Glomerular endothelial cell (primary cell): Measurements from ENCODE around the gene CELSR3. TPM values are rescaled to one million over a fixed set of nuclear protein-coding genes. Genes with fewer than 3 reads are reported as not detected.

Source experiments
- DNase-seq: peaks from one replicate; pipeline ENCODE4 v3.0.0-alpha.2; 2011; ENCODE audit warnings: low read depth, low spot score; ENCODE audit errors: extremely low read depth
- total RNA-seq: library from RNA; depleted of rRNA; stranded (reverse); fragments of >200 nt; gene quantifications from 2 replicates; pipeline ENCODE4 v1.2.3, GENCODE V29; 2015

The CELSR3 gene, protein sequence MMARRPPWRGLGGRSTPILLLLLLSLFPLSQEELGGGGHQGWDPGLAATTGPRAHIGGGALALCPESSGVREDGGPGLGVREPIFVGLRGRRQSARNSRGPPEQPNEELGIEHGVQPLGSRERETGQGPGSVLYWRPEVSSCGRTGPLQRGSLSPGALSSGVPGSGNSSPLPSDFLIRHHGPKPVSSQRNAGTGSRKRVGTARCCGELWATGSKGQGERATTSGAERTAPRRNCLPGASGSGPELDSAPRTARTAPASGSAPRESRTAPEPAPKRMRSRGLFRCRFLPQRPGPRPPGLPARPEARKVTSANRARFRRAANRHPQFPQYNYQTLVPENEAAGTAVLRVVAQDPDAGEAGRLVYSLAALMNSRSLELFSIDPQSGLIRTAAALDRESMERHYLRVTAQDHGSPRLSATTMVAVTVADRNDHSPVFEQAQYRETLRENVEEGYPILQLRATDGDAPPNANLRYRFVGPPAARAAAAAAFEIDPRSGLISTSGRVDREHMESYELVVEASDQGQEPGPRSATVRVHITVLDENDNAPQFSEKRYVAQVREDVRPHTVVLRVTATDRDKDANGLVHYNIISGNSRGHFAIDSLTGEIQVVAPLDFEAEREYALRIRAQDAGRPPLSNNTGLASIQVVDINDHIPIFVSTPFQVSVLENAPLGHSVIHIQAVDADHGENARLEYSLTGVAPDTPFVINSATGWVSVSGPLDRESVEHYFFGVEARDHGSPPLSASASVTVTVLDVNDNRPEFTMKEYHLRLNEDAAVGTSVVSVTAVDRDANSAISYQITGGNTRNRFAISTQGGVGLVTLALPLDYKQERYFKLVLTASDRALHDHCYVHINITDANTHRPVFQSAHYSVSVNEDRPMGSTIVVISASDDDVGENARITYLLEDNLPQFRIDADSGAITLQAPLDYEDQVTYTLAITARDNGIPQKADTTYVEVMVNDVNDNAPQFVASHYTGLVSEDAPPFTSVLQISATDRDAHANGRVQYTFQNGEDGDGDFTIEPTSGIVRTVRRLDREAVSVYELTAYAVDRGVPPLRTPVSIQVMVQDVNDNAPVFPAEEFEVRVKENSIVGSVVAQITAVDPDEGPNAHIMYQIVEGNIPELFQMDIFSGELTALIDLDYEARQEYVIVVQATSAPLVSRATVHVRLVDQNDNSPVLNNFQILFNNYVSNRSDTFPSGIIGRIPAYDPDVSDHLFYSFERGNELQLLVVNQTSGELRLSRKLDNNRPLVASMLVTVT (N-terminal part only)
- total RNA-seq, result 1.1 and 2.2 TPM in 2 replicates

DNA sequence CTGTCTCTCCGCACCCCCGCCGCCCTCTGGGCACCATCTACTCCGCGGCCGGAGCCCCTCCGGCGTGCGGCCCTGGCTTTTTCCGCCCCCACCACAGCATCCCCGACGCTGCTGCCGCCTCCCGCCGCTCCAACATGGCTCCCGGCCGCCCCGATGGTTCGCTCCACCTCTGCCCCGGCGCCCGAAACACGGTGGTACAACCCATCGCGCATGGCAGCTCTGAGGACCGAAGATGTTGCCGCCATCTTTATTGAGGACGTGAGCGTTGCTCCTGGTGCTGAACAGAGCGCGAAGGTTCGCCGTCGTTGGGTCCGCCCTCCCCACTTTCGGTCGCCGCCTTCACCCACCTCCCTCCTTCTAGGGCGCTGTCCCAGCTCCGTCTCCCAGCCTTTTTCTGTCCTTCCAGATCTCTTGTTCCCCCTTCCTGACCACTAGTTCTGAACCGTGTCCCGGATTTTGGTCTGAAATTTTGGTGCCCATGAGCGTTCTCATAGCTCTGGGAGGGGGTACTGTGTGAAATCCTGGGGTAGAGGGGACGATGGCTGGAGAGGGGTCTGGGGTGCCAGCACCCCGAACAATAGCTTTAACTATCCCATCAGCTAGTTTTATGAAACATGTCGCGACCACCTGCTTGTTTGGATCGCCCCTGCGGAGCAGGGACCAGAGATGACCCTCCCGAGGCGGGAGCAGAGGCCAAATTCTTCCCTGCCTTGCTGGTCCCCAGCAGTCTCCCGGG, at the start of gene CELSR3:
Gene CELSR3, minus strand, starts transcription at position 134 of the 736 bp plus-strand sequence. CDS start 252 bp downstream, outside the sequence.
- no peak for DNase-seq

GRCh38 chr3:48711727-48712126, 49.0 kb upstream of the CELSR3 start:
- DNase-seq, result no peak

DNA sequence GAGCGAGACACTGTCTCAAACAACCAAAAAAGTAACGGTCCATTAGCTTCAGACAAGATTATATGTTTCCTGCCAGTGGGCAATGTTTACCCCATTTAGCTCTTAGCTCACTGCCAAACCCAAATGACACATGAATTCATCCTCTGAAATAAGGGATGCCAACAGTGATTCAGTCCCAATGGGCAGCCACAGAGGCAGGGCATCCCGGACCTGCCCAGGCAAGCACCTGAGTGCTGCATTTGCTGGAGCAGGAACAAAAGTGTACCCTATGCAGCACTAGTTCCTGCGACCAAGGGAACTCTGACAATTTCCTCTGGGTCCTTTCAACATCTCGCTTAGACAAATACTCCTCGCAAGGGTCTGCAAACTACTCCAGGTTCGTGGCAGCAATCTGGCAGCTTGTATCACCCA, 46.4 kb upstream of the CELSR3 start:
- no peak for DNase-seq

DNA sequence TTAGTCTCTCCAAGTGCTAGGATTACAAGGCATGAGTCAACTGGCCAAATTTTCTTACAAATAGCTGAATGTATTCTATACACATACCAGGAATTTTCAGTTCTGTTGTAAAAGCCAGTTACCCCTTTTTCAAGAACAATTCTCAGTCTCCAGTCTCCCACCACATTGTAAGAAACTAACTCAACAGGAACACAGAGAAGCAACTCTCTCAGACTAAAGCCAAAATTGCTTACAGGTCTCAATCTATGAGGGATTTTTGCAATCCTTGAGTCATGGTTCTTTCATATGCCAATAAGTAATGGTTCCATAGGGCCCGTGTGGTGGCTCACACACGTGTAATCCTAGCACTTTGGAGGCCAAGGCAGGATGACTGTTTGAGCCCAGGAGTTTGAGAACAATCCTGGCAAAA, 45.8 kb upstream of the CELSR3 start:
- no peak for DNase-seq

- DNase-seq, result no peak
These were observed 44.5 kb upstream of the CELSR3 start for GRCh38 chr3:48707157-48707556.

- no peak for DNase-seq
These were observed 39.7 kb upstream of the CELSR3 start for GRCh38 chr3:48702320-48702920.

GRCh38 chr3:48700731-48701405, 38.2 kb upstream of the CELSR3 start:
- no peak for DNase-seq

DNA sequence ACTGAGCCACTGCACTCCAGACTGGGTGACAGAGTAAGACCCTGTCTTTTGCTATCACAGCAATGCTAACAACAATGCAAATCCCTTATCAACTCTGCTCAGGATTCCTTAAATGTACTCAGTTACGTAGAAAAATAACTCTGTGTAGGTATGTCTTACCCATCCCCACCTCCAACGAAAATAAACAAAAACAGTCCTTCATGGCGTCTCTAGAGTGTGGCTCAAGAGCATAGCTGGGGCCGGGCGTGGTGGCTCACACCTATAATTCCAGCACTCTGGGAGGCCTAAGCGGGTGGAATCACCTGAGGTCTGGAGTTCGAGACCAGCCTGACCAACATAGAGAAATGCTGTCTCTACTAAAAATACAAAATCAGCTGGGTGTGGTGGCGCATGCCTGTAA, 36.2 kb upstream of the CELSR3 start:
- DNase-seq, result no peak

DNA sequence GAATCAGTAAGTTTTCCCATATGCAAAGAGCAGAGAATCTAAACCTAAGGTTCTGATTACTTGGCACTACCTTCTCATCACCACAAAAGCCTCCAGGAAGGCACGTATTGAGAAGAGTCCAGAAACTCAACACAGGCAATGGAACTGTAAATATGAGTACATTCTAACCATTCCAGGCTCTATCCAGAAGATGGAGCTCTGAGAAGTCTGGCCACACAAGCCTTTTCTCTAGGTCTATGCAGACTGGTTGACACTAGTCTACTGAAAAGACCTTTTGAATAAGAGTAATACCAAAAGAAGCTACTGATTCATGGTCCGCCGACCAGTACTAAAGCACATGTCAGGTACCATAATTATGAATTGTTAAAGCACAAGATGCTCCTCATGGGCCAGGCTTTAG, 35.3 kb upstream of the CELSR3 start:
- DNase-seq, result no peak

DNA sequence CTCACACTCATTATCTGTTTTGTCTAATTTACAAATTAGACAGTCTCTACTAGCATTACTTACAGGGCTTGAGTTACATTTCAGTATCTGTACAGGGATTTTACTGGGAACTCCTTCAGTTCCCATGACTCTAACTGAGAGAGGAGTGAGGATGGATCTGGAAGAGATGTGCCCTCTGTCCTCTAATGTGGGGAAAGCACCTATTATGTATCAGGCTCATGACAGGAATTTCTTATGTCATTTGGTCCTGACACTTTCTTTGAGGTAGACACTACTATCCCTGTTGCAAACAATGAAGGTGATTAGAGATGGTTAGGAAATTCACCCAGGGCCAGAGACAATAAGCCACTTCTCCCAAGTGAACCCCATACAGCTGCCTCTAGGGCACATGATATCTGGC, 33.9 kb upstream of the CELSR3 start:
- DNase-seq, result no peak

- no peak for DNase-seq
These were observed 33.5 kb upstream of the CELSR3 start for GRCh38 chr3:48696156-48696555.

DNA sequence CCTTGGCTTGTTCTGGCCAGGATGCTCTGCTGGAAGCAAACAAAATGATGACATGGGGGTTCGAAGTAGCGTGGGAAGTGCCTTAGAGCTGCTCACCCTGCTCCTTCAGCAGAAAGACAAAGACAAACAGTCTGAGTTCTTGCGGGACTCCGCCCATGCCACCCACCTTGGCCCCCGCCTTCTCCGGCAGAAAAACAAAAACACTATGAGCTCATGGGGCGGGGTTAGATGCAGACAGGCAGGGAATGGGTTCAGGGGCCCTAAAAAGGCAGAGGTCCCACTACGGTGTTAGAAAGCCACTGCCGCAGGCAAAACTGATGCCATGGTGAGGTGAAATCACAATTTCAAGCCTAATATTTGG, 32.7 kb upstream of the CELSR3 start:
- DNase-seq, result no peak

DNA sequence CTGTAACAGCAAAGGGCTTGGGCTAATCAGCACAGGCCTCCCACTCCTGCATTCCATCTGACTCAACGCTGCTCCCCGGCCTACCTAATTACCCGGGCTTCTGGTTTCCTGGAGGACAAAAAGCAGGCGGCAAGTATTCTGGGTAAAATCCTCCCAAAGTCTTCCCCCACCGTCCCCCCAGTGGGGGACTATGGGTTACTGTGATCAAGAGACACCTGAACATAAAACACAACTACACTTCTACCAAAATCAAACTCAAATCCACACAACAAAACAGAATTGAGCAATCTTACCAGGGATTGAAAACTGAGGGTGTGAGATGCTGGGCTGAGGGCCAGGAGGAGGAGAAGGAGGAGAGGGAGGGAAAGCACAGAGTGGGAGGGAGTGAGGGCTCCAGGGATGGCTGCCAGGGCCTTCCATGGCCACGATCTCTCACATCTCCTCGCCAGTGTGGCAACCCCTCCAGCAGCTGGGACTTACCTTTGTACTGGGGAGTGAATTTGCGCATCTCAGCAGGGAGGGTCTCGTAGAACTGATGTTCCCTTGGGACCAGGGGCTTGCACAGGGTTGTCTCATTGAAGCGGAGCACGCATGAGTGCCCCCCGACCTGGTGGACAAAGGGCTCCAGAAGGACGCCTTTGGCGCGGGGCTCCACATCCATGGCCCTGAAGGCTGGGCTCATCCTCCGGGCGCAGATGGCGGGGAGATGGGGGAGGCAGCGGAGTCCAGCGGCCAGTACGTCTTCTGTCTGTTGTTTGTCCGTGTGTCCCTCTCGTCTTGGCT, 32.1 kb upstream of the CELSR3 start:
- DNase-seq, result no peak

DNA sequence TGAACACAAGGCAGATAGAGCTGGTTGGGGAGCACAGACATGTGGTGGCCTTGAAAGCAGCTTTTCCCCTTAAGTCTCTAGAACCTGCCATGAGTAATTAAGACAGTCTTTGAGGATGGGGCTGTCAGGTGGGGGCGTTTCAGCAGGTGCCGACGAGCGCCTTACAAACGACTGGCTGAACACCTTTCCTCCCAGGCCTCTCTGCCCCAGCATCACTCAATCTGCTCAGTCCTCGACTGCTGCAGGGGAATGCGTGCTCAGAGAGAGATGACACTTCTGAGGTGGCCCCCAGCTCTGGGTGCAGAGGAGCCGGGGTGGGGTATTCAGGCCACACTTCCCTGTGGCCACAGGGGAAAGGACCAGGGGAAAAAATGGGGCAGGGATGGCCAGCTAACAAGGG, 31.1 kb upstream of the CELSR3 start:
- DNase-seq, result no peak

DNA sequence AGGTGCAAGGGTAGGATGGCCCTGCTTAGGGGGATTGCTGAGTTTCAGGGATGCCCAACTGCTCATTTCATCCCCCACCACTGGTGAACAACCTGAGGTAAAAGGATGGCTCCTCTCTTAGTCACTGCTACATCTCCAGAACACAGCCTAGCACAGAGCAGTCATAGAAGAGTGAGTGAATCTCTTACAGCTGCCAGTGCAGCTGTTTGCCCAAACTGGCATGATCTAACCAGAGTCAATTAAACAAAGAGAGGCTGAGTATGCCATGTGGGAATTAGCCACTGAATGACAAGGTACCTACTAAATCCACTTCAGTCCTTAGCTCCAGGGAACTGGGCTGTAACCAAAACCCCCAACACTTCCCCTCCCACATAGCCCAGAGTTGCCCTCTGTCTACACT, 29.9 kb upstream of the CELSR3 start:
- no peak for DNase-seq

DNA sequence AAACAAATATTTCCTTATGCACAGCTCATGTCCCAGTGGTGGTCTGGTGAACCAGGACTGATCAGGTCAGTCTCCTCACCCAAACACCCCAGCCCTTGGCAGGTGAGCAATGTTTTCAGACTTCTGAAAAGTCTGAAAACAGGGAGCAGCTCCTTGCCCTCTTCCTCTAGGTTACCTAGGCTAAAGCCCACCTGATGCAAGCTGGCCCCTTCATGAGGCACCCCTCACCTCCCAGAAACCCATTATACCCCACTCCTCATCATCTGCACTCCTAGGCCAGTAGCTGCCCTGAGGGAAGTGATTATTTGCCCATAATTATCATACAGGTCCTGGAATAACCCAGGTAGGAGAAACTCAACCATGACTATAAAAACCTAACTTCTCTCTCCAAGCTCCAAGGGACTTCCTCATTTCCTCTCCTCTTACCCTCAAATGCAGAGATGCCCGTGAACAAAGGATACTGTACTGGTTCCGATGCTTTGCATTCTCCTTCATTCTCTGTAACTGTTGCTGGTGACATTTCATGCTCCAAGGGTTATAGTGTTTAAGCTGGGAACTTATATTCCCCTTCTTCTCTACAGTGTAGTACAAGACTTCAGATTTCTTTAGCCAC, 28.3 kb upstream of the CELSR3 start:
- DNase-seq, result no peak

- DNase-seq, result no peak
These were observed 26.7 kb upstream of the CELSR3 start for GRCh38 chr3:48689384-48689783.

- DNase-seq, result no peak
These were observed 26.0 kb upstream of the CELSR3 start for GRCh38 chr3:48688737-48689075.
